ENCODE data around the gene NPIPB8. TPM values are rescaled to one million over a fixed set of nuclear protein-coding genes. Genes with fewer than 3 reads are reported as not detected.
"Not testable (repeated sequence)": the region's sequence is repeated elsewhere in the genome, so short reads cannot be mapped to it uniquely, and the experiment has no call there.

The NPIPB8 gene
- total RNA-seq, 4 donors from 2014 or later = 8.1 TPM; not detected in 3

GRCh38 chr16:28609631-28610594, 28.0 kb upstream of the NPIPB8 start, which contains the start of gene SULT1A1:
SULT1A1 (minus strand) TSS chr16:28610044; CDS start chr16:28608855, 1,189 bp downstream.
- intact Hi-C loops (cut with DNase I; ENCODE audit: low total_unique reads) = no loop called here
- peak in 1 of 2 donors; percentile 31 for DNase-seq
- no peak within 1 kb of the TSS for H3K4me3 ChIP-seq
- no peaks in the 10 kb centered on the region for H3K27me3 ChIP-seq
- no peaks in the 10 kb centered on the region for H3K36me3 ChIP-seq
- no peaks in the 10 kb centered on the region for H3K9me3 ChIP-seq
- peak within 1 kb of the TSS in 1 of 2 donors; percentile 14 for H3K27ac ChIP-seq
- no peaks in the 10 kb centered on the region for H3K4me1 ChIP-seq
- no peak for TF ChIP-seq POLR2A (IDR thresholded peaks at IDR 0.05)
- no peak for TF ChIP-seq CTCF (IDR thresholded peaks at IDR 0.05)

GRCh38 chr16:28610595-28611191, 27.2 kb upstream of the NPIPB8 start:
- Histone ChIP-seq H3K27me3 (no peaks in the 10 kb centered on the region), H3K27ac (no peak overlapping the region)

GRCh38 chr16:28612359-28613280, 25.2 kb upstream of the NPIPB8 start:
- H3K4me1 ChIP-seq; H3K36me3 ChIP-seq; DNase-seq; H3K27me3 ChIP-seq; H3K9me3 ChIP-seq; H3K4me3 ChIP-seq; H3K27ac ChIP-seq; intact Hi-C loops (cut with DNase I; ENCODE audit: low total_unique reads): not testable (repeated sequence)

More at GRCh38 chr16:28610595-28611191, 27.2 kb upstream of the NPIPB8 start:
- no peak for DNase-seq
- H3K4me1 ChIP-seq = no peaks in the 10 kb centered on the region
- intact Hi-C loops (cut with DNase I; ENCODE audit: low total_unique reads) = no loop called here
- no peaks in the 10 kb centered on the region for H3K36me3 ChIP-seq
- H3K9me3 ChIP-seq = no peaks in the 10 kb centered on the region
- H3K4me3 ChIP-seq = no peak overlapping the region
- peak in 1 of 2 donors; percentile 6 for TF ChIP-seq POLR2A (IDR thresholded peaks at IDR 0.05)
- TF ChIP-seq CTCF (IDR thresholded peaks at IDR 0.05) = no peak

GRCh38 chr16:28613912-28614311, 24.0 kb upstream of the NPIPB8 start:
- H3K4me3 ChIP-seq; H3K36me3 ChIP-seq; H3K4me1 ChIP-seq; intact Hi-C loops (cut with DNase I; ENCODE audit: low total_unique reads); DNase-seq; H3K9me3 ChIP-seq; H3K27me3 ChIP-seq; H3K27ac ChIP-seq: not testable (repeated sequence)

- H3K27ac ChIP-seq; H3K36me3 ChIP-seq; intact Hi-C loops (cut with DNase I; ENCODE audit: low total_unique reads); H3K4me3 ChIP-seq; H3K4me1 ChIP-seq; DNase-seq; H3K27me3 ChIP-seq; H3K9me3 ChIP-seq: not testable (repeated sequence)
Observed at GRCh38 chr16:28614561-28614960, 23.3 kb upstream of the NPIPB8 start.

- H3K4me3 ChIP-seq; H3K9me3 ChIP-seq; H3K27ac ChIP-seq; H3K27me3 ChIP-seq; intact Hi-C loops (cut with DNase I; ENCODE audit: low total_unique reads); H3K36me3 ChIP-seq; H3K4me1 ChIP-seq: not testable (repeated sequence)
- TF ChIP-seq CTCF (IDR thresholded peaks at IDR 0.05) = peak; percentile 45 to 75 (median 67)
- DNase-seq = peak; percentile 51 to 65
Observed at GRCh38 chr16:28615486-28616223, 22.2 kb upstream of the NPIPB8 start.

GRCh38 chr16:28616224-28616577, 21.7 kb upstream of the NPIPB8 start:
- intact Hi-C loops (cut with DNase I; ENCODE audit: low total_unique reads); H3K27ac ChIP-seq; H3K4me1 ChIP-seq: not testable (repeated sequence)

More at GRCh38 chr16:28616224-28616577, 21.7 kb upstream of the NPIPB8 start:
- not testable (repeated sequence) for DNase-seq, H3K36me3 ChIP-seq, H3K9me3 ChIP-seq, H3K27me3 ChIP-seq, H3K4me3 ChIP-seq

Measured in uterus (tissue), 4 donors.